Hypothalamus (tissue), 51 donors: ENCODE data around the gene ITK.
"Not testable (repeated sequence)": the region's sequence is repeated elsewhere in the genome, so short reads cannot be mapped to it uniquely, and the experiment has no call there.

Experiments
- DNase-seq, 51 donors: peaks; one replicate each; lab custom pipeline; 2025; lab: John Stamatoyannopoulos, UW

ITK gene

GRCh38 chr5:157166214-157167213 lies 14.1 kb upstream of the ITK start, which contains the start of gene GARIN3:
Gene GARIN3, minus strand, starts transcription at chr5:157166264. Its CDS starts 96 bp downstream, at chr5:157166168.
- DNase-seq, result no peak

GRCh38 chr5:157167214-157167621 lies 13.4 kb upstream of the ITK start:
- no peak for DNase-seq

GRCh38 chr5:157168286-157168685 lies 12.4 kb upstream of the ITK start:
- no peak for DNase-seq

GRCh38 chr5:157172403-157172802 lies 8.2 kb upstream of the ITK start:
- no peak for DNase-seq

GRCh38 chr5:157175071-157175612 lies 5.5 kb upstream of the ITK start:
- no peak for DNase-seq

- DNase-seq, result no peak
Observed at GRCh38 chr5:157177953-157178352, 2.7 kb upstream of the ITK start.

- DNase-seq, result no peak
Observed at GRCh38 chr5:157178966-157179365, 1.7 kb upstream of the ITK start.

GRCh38 chr5:157182143-157182757 lies 1.6 kb downstream of the ITK start:
- no peak for DNase-seq

- no peak for DNase-seq
Observed at GRCh38 chr5:157184117-157184670, 3.6 kb downstream of the ITK start.

GRCh38 chr5:157185122-157185521 lies 4.5 kb downstream of the ITK start:
- not testable (repeated sequence) for DNase-seq

- no peak for DNase-seq
Observed at GRCh38 chr5:157186309-157187045, 5.8 kb downstream of the ITK start.

GRCh38 chr5:157187046-157187754 lies 6.6 kb downstream of the ITK start:
- DNase-seq, result no peak

GRCh38 chr5:157188270-157188669 lies 7.6 kb downstream of the ITK start:
- DNase-seq, result no peak

GRCh38 chr5:157189223-157189622 lies 8.6 kb downstream of the ITK start:
- DNase-seq, result no peak

- DNase-seq, result no peak
Observed at GRCh38 chr5:157193699-157194424, 13.2 kb downstream of the ITK start.

GRCh38 chr5:157196045-157196444 lies 15.4 kb downstream of the ITK start:
- no peak for DNase-seq

GRCh38 chr5:157197086-157197485 lies 16.4 kb downstream of the ITK start:
- no peak for DNase-seq

GRCh38 chr5:157198277-157198986 lies 17.8 kb downstream of the ITK start:
- DNase-seq, result no peak

- DNase-seq, result no peak
Observed at GRCh38 chr5:157201857-157202256, 21.2 kb downstream of the ITK start.
